Hepatocyte (in vitro differentiated cells): ENCODE data around the gene PDE4D.

Source experiments
- EZH2phosphoT487 ChIP-seq: fragments of 200-600 bp; sonication (generic); IDR thresholded peaks from one replicate; pipeline ENCODE4 v1.6.1; 2018; ENCODE audit warnings: antibody characterized with exemption, mild to moderate bottlenecking, low read depth, moderate library complexity; ENCODE audit not compliant: unreplicated experiment, severe bottlenecking
- TF ChIP-seq, protein P1 (sequence below): fragments of 200-600 bp; sonication (generic); IDR thresholded peaks from 2 replicates; pipeline ENCODE4 v1.5.1; 2016; ENCODE audit warnings: antibody characterized with exemption, mild to moderate bottlenecking; ENCODE audit not compliant: poor library complexity

DNA sequence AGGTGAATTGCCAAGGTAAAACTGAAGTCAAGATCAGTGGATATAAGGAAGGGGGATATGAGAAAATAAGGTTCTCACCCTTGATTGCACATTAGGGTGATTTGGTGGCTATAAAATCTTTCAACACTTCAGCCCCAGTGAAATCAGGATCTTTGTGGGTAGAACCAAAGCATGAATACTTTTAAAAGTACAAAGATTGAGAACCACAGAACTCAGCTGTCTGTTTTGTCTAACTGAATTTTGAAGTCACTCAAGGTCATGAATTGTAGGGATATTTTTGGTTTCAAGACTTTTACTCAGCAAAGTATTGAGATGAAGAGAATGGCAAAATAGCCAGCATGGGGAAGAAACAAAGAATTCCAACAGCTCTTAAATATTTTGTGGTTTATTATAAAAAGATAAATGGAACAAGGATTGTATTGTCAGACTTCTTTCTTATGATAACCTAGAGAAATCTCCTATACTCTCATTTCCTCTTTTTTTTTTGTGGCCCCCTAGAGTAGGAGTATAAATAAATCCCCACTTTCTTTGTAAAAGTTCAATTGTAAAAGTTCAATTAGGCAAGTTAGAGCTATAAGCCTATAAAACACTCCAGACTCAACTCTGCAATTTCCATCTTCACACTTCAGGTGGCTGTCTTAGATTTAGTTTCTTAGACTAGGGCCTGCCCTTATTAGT lies 272.9 kb downstream of the PDE4D start:
- TF ChIP-seq, protein P1, sequence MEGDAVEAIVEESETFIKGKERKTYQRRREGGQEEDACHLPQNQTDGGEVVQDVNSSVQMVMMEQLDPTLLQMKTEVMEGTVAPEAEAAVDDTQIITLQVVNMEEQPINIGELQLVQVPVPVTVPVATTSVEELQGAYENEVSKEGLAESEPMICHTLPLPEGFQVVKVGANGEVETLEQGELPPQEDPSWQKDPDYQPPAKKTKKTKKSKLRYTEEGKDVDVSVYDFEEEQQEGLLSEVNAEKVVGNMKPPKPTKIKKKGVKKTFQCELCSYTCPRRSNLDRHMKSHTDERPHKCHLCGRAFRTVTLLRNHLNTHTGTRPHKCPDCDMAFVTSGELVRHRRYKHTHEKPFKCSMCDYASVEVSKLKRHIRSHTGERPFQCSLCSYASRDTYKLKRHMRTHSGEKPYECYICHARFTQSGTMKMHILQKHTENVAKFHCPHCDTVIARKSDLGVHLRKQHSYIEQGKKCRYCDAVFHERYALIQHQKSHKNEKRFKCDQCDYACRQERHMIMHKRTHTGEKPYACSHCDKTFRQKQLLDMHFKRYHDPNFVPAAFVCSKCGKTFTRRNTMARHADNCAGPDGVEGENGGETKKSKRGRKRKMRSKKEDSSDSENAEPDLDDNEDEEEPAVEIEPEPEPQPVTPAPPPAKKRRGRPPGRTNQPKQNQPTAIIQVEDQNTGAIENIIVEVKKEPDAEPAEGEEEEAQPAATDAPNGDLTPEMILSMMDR: no peak
- TF ChIP-seq EZH2phosphoT487: no peak
